Measurements from ENCODE around the gene ZBTB46. TPM values are rescaled to one million over a fixed set of nuclear protein-coding genes. Genes with fewer than 3 reads are reported as not detected.

The ZBTB46 gene
- total RNA-seq, 1 experiment from 2014 or later = 10.7 TPM

DNA sequence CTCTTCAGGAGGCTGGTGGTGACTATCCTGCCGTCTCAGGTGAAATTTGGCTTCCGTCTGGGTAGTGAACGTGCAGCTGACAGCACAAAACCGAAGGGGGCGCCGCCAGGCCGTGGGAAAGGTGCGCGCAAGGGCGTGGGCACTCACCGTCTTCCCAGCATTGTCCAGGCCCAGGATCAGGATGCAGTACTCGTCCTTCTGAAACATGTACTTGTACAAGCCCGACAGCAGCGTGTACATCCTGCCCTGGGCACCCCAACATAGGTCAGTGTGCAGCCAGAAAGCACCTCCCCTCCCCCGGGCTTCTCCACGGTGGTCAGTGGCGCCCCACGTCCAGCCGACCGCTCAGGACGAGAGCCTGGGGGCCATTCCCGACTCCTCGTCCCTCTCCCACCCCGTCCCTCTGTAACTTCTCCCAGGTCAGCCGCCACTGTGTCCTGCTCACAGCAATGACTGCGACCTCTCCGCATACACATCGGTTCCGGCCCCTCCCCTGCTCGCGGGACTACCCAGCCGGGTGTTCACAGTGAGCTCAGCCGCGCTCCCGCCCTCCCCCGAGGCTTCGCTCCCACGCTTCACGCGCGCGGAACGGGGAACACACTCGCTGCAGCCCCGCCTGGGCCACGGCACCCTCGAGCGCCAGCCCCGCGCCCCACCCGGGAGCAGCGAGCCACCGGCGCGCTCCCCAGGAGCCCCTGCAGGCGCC lies 124.1 kb downstream of the ZBTB46 start:
- Histone ChIP-seq H3K9ac (ENCODE audit: low read length) (peak overlapping the region; percentile 96), H3K4me1 (ENCODE audit: control insufficient read depth in 1 of 2, insufficient read depth in 2 of 2, low read length in 2 of 2) (peaks cover 13 to 31% of the 10 kb centered on the region in 2 experiments), H3K4me3 (replicated peaks in 1 of 2; ENCODE audit: low read depth in 1 of 2, low read length in 2 of 2) (peak overlapping the region; percentile 85 to 96), H3K36me3 (ENCODE audit: control insufficient read depth in 1 of 2, insufficient read depth in 2 of 2, low read length in 2 of 2) (peaks cover 11 to 39% of the 10 kb centered on the region in 2 experiments), H3K79me2 (ENCODE audit: insufficient read depth, low read length) (peaks cover 68% of the 10 kb centered on the region), H3K27me3 (ENCODE audit: insufficient read depth, low read length) (no peaks in the 10 kb centered on the region), H3K9me3 (ENCODE audit: control insufficient read depth in 1 of 2, insufficient read depth in 1 of 2, low read depth in 1 of 2, low read length in 2 of 2) (0 out of 4 replicates have a peak, but pooled peaks cover 0 to 3% of the 10 kb centered on the region in 2 experiments), H2AFZ (ENCODE audit: low read depth, low read length, poor library complexity, severe bottlenecking) (no peak overlapping the region), H4K20me1 (ENCODE audit: insufficient read depth) (no peaks in the 10 kb centered on the region), H3K4me2 (ENCODE audit: low read length) (peak overlapping the region; percentile 95), H3K27ac (ENCODE audit: low read depth, low read length) (peak overlapping the region; percentile 95), H3K9me2 (ENCODE audit: insufficient read depth) (no peaks in the 10 kb centered on the region)
- TF ChIP-seq, protein P1, sequence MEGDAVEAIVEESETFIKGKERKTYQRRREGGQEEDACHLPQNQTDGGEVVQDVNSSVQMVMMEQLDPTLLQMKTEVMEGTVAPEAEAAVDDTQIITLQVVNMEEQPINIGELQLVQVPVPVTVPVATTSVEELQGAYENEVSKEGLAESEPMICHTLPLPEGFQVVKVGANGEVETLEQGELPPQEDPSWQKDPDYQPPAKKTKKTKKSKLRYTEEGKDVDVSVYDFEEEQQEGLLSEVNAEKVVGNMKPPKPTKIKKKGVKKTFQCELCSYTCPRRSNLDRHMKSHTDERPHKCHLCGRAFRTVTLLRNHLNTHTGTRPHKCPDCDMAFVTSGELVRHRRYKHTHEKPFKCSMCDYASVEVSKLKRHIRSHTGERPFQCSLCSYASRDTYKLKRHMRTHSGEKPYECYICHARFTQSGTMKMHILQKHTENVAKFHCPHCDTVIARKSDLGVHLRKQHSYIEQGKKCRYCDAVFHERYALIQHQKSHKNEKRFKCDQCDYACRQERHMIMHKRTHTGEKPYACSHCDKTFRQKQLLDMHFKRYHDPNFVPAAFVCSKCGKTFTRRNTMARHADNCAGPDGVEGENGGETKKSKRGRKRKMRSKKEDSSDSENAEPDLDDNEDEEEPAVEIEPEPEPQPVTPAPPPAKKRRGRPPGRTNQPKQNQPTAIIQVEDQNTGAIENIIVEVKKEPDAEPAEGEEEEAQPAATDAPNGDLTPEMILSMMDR (IDR thresholded peaks at IDR 0.05 in 2 of 3, conservative IDR thresholded peaks at IDR 0.05 in 1 of 3; ENCODE audit: borderline replicate concordance in 1 of 3, insufficient read depth in 1 of 3, low read depth in 2 of 3, low read length in 2 of 3) = peak in 2 of 3 experiments; percentile 50 to 51; a peak in 3 of 6 replicates
- TF ChIP-seq CEBPB (IDR thresholded peaks at IDR 0.05; ENCODE audit: low read depth) (no peak), POLR2AphosphoS5 (IDR thresholded peaks at IDR 0.05; ENCODE audit: low read depth, low read length) (peak; percentile 34; the same call in 1 of the 2 replicates)
- DNase-seq (ENCODE audit: low read depth, low spot score) (no peak), ATAC-seq (peak; percentile 53)
- intact Hi-C loops (cut with micrococcal nuclease) = loop anchor here (1.0 to 10.0 kb wide), 3 partner anchors 157 to 348 kb away; no protein-coding TSS in a partner anchor
- RAD21 ChIA-PET (ENCODE audit: low non-redundant PET in 1 of 2, low total read pairs in 2 of 2, uncharacterized antibody in 2 of 2, unreplicated experiment in 2 of 2) = interaction anchor here in 1 of 2 experiments (1.0 kb wide), 1 partner anchor 158 kb away, joined by 4 read pairs; the partner anchor contains the start of gene TPD52L2
- POLR2A ChIA-PET = interaction anchor here (1.1 to 2.2 kb wide), 4 partner anchors 8 to 159 kb away, joined by 4 to 15 read pairs (median 6); partner anchors contain the start of genes LIME1 and TPD52L2
- BruUV-seq (replicated peaks) = no TSS peak
- CTCF ChIA-PET = interaction anchor here (1.0 to 1.7 kb wide), 6 partner anchors 8 to 274 kb away, joined by 3 to 9 read pairs (median 4); partner anchors contain the start of genes PRPF6 and TPD52L2

All from HCT116 (cell line).